Fibroblast of skin of left biceps (primary cell): ENCODE data around the gene ARMC3.

Source experiments
- DNase-seq, 2 experiments: peaks; one replicate each; pipeline ENCODE4 v3.0.0-alpha.2; 2013; ENCODE audit warnings: low read depth in 2 of 2

ARMC3 gene

DNA sequence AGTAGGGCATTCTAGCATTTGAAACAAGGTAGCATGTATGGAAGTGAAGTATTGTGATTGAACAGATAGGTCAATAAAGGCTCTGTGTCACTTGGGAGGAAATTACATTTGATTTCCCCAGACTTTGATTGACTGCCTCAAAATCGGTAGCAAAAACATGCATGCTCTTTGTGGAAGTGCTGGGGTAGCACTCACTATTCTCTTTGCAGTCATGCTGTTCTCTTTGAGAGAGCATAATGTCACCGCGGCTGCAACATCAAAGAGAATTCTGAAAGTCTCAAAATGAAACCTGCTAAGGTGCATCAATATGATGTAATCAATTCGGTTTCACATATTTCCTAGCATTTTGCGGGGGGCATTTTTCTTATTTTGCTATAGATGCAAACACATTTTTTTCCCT, 64.2 kb downstream of the ARMC3 start:
- no peak for DNase-seq

DNA sequence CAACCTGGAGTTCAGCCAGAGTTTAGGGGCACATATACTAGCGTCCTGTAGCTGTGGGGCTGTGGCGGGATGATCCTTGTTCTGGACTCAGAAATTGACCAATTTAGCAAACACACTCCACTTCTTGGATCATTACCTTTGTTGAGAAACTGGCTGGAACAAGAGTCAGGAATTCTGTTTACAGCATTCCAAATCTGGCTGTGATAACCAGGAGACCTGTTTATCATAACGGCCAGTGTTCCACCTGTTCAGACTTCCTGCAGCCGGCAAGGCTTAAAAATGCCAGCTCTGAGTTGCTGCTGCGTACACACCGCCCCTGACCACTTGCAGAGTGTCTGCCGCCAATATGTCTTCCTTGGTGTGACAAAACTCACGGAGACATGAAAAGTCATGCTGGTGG, 64.8 kb downstream of the ARMC3 start:
- no peak for DNase-seq

DNA sequence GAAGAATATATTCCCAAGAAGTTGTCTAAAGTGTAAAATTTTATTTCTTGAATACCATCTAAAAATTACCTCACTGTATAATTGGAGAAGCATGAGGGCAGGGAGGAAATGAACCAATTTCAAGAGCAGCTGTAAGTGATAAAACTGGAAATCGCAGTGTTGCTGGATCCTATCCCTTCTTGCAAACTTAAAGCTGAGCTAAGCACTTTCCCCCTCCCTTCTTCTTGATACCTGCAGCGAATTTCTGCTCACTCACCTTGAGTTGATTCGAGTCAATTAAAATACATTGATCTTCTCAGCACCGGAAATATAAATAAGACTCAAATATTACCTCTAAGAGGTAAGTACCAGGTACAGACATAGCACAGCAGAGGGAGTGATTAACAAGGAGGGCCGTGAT, 65.5 kb downstream of the ARMC3 start:
- DNase-seq: no peak

DNA sequence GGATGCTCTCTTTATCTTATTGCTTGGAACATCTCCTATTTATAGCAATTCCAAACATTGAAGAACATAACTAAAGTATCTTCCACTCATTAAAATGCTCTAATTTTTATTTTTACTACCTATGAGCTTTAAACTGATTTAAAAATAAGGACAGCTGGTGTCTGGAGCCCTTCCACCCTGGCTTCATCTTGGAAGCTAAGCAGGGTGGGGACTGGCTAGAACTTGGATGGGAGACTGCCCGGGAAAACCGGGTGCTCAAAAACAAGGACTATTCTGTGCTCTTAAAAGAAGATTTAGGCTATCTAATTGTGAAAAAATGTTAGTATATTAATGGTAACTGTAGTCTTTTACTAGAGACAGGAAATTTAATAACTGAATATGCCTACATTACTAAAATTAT, 69.2 kb downstream of the ARMC3 start:
- no peak for DNase-seq

DNA sequence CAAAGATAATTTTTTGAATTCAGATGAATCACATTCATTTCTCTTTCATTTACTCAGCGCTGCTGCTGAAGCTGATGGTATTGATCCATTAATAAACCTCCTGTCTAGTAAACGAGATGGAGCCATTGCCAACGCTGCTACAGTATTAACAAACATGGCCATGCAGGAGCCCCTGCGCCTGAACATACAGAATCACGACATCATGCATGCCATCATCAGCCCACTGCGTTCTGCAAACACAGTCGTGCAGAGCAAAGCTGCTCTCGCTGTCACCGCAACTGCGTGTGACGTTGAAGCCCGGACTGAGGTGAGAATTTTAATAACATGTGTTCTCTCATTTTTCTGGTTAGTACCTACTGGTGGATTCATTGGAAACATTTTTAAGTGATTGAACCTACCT, 70.2 kb downstream of the ARMC3 start:
- DNase-seq: no peak

DNA sequence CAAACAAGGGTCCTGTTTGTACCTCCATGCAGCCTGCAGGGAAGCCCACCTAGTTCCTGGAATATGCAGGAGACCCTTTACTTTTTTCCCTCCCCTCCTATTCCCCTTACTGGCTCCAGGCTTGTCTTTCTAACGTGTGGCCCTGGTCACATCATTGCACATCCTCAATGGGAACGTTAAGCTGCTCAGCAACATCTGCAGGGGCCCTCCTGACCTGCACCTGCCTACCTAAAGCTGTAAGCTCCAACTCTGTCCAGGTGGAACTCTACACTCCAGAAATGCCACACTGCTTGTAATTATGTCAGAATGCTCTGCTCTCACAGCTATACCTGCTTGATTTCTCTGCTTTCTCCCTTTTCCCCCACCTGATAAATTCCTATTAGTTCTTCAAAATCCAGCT, 72.1 kb downstream of the ARMC3 start:
- no peak for DNase-seq

DNA sequence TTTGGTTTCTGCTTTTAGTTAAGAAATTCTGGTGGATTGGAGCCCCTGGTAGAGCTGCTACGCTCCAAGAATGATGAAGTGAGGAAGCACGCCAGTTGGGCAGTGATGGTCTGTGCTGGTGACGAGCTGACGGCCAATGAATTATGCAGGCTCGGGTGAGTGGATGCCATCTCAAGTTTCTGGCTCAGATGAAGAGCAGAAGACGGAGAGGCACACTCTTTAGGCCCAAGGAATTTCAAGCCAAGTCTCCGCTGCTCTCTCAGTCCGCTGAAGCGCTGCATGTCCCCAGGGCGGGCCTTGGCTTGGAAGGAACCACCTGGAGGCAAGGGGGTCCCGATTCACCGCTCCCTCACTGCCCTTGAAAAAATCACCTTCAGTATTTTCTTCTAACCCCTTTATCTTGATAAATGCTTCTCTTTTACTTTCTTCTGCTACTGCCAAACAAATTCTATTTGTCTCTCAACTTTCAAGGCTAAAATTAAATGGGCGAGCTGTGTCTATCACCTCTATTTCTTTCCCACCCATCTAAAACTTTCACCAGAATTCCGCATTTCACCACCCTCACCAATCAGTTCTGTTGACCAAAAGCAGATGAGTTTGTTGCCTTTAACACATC, 74.2 kb downstream of the ARMC3 start:
- no peak for DNase-seq

DNA sequence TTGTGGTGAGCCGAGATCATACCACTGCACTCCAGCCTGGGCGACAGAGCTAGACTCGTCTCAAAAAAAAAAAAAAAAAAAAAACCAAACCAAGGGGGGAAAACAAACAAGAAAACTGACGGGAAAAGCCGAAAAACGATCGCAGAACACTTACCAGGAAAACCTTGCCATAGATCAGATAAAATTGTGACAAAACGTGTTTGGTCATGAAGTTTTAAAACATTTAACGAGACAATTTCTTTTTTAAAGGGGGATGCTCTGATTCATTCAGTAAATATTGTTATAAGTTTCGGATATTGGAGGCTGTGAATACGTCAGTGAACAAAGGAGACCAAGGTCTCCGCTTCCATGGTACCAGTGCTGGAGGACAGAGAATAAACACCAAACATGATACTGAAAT, 77.3 kb downstream of the ARMC3 start:
- no peak for DNase-seq

DNA sequence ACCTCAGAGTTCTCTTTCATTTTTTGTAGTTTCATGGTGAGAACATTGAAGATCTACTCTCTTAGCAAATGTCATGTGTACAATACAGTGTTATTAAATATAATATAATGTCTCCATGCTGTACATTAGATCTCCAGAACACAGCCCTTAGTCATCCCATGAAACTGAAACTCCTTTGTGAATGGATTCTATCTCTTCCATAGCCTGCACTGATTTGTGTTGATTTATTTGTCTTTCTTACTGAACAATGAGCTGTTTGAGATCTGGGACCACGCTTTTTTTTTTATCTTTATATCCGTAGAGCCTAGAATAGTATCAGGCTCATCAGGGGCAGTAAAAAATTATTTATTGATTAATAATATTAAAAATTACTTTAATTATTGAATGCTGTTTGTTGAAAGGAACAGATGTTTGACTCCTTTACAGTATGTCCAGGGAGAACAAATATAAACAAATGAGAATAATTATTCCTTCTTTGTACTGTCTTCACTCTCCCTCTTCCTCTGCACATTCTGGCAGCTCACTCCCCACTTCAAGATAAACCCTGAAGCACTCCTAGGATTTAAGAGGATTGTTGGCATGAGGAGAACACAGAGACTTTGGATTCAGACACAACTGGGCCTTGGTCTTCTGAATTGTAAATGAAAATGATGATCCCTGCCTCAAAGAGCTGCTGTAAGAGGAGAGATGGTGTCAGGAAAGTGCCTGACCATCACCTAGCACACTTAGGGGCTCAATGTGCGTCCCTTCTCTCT, 85.9 kb downstream of the ARMC3 start:
- no peak for DNase-seq

DNA sequence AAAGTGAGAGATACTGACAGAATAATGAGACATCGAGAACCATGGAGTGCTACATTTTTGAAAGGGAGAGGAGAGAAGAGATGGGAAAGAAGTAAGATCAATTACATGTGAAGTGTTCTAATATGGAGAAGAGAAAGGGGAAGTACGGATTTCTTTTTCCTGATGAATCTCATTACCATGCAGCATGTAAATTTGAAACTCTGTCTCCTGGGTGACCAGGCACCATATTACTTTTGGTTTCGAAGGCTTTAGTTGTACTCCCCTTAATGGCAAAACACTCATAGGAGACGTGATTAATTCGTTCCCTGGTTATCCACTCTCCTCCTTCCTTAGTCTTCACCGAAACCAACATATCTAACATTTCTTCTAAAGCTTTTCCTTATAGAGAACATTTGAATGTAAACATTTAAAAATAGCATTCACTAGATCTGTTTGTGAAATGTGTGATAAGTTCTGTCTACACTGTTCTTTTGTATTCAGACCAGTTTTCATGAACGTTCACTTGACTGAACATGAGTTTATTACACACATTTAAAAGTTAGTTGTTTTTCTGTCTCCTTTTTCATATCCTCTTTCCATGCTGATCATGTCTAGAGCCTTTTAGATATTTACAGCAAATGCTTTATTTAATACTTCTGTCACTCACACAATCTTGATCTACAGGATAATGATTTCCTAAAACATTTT, 87.3 kb downstream of the ARMC3 start:
- no peak for DNase-seq

DNA sequence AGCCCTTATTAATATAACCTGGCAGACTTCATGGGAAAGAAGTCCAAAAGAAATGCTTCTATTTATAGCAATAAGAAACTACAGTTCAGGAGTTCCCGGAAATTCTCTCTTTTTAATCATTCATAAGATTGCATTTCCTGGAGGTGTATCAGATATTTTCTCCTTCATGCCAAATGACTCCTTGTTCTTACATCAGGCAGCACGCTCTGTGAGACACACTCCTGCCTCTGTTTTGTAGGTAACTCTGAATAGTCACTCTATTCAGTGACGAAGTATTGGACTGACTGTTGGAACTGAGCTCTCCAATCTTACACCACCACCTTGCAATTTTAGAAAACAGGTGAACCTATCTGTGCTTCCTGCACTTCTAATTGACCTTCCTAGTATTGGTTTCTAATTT, 88.8 kb downstream of the ARMC3 start:
- DNase-seq: no peak

DNA sequence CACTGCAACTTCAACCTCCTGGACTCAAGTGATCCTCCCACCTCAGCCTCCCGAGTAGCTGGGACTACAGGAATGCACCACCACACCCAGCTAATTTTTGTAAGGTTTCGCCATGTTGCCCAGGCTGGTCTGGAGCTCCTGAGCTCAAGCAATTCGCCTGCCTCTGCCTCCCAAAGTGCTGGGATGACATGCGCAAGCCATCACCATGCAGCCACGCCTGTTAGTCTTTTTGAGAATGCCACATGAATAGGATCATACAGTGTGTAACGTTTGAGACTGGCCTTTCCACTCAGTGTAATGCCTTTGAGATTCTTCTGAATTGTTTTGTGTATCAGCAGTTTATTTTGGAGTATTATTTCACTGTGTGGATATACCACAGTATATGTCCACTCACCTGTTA, 91.8 kb downstream of the ARMC3 start:
- DNase-seq: no peak

DNA sequence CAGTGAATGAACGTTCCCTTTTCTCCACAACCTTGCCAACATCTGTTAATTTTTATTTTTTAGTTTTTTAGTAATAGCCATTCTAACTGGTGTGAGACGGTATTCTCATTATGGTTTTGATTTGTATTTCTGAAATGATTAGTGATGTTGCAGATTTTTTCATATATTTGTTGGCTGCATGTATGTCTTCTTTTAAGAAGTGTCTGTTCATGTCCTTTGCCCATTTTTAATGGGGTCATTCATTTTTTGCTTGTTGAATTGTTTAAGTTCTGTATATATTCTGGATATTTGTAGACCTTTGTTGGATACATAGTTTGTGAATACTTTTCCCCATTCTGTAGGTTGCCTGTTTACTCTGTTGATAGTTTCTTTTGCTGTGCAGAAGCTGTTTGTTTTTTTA, 93.6 kb downstream of the ARMC3 start:
- DNase-seq: no peak

DNA sequence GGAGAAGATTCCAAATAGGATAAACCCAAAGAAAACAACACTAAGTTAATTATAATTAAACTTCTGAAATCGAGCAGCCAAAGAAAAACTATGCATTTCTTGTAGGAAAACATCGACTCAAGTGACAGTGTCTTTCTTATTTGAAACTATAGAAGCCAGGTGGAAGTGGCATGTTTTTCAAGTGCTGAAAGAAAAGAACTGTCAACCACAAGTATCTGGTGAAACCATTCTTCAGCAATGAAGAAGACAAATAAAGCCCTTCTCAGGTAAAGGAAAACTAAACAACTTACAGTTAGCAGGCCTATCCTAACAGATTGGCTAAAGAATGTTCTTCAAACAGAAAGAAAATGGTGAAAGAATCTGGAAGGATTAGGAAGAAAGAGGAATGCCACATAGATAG, 96.1 kb downstream of the ARMC3 start:
- no peak for DNase-seq

DNA sequence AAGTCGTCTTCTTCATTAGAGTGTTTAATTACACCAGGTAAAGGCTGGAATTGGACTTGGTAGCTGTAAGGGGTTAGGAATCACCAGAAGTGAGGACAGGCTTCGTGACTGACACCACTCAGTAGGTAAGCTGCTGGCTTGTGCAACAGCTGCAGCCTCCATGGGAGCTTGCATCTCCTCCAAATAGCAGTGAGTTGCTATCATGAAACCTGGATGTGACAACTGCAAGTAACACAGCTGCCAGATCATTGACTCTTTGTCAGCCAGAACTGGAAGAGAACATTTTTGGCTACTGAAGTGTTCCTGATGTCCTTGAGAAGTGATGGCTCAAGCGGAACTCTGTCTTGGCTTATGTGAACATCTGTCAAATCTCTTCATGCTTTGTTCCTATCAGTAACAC, 103.5 kb downstream of the ARMC3 start:
- no peak for DNase-seq

DNA sequence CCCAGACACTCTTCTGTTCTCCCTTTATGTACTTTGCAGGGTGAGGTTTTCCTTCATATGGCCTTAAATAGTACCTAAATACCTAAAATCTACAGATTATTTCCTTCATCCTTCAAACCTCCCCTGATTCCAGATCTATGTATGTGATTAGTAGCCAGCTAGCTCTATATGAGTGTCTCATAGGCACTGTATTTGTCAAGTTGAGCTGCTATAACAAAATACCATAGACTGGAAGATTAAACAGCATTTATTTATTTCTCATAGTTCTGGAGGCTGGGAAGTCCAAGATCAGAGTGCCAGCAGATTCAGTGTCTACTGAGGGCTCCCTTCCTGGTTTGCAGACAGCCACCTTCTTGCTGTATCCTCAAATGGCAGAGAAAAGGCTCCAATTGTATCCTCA, 106.9 kb downstream of the ARMC3 start:
- DNase-seq: no peak

DNA sequence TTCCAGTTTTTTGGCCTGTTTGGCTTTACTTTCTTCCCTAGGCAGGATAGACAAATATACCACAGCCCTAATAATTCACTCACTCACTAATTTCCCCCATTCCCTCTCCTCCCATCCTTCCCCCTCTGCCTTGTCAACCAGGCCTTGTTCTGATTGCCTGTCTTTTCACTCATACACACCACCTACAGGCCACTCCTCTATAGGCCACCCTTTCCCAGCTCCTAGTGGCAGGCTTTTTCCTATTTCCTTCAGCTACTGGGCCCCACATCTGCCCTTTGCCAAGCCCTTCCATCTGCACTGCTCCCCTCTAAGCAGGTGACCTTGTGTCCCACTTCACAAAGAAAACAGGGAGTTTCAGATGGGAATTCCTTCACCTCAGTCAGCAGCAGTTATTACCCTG, 107.7 kb downstream of the ARMC3 start:
- no peak for DNase-seq

DNA sequence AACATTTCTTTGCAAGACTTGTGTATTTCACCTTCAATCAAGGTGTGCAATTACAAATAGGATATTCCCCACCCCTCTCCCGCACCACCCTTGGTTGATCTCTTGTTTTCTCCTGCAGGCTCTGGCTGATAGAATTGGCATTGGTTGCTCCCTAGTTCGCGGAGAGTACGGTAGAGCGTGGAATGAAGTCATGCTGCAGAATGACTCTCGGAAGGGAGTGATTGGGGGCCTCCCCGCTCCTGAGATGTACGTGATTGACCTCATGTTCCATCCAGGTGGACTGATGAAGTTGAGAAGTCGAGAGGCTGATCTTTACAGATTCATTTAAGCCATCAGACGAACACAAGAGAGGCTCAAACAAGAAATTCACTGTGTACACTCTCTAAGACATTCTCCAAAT, 109.3 kb downstream of the ARMC3 start:
- no peak for DNase-seq

DNA sequence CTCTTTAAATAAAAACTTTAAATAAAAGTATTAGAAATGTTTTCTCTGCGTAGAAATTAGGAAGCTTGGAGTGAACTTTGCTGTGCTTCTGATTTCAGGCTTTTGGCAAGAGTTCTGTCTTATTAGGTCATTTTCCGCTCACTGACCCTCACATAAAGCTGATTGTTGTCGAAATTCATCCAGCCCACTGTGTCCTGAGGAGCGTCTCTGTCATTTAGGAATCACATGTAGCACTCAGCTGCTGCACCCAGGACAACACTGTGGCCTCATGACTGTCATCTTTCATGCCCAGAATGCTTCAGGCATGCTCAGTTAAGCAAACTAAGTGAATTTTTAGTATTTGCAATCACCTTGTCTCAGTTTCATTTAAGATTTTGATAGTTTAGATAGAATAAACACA, 109.7 kb downstream of the ARMC3 start:
- DNase-seq: no peak

DNA sequence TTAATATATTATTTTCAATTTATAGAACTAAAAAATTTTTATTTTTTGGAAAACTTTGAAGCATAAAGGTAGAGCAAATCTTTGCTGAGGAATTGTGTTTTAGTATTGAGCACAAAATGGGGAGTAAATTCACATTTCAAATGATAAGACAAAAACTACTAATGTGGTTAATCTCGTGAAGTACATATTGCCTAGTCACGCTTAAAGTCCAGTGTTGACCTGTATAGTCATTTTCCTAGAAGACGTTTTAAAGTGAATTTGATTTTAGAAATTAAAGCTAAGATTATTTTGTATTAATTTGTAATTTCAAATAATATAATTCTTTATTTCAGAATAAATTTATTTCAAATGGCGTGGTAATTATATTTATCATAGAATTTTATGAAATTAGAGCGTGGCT, 110.3 kb downstream of the ARMC3 start:
- no peak for DNase-seq

DNA sequence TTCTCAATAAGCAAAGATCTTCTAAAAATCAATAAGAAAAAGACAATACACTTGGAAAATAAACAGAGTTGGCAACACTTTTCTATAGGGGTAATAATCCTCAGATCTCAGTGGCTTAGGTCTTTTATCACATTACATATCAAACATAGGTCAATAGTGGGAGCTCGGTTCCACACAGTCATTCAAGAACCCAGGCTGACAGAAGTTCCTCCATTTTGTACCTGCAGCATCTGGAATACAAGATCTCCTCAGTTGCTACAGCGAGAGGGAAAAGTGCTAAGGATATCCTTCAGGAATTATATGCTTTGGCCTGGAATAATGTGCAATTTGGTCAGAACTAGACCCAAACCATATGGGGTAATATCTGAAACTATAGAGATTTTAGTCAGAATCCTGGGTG, 112.1 kb downstream of the ARMC3 start:
- no peak for DNase-seq

DNA sequence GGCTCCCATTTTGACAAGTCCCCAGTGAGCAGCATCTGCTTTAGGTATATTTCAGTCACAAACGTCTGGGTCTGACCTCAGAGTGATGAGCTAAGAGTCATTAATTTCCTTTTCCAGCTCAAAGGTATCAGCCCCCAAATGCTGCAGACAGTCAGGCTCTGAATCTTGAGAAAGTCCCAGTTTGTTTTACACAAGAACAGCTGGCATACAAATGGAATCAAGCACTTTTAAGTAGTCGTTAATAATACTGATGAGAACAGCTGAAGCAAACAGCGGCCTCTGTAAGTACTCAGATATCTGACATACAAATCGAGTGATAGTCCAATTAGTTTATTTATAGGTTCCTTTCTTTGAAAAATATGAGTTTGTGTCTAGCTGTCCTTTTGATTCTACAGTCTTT, 118.2 kb downstream of the ARMC3 start:
- DNase-seq: no peak
